ENCODE results near the gene PTGIS.

- TF ChIP-seq, protein P1, sequence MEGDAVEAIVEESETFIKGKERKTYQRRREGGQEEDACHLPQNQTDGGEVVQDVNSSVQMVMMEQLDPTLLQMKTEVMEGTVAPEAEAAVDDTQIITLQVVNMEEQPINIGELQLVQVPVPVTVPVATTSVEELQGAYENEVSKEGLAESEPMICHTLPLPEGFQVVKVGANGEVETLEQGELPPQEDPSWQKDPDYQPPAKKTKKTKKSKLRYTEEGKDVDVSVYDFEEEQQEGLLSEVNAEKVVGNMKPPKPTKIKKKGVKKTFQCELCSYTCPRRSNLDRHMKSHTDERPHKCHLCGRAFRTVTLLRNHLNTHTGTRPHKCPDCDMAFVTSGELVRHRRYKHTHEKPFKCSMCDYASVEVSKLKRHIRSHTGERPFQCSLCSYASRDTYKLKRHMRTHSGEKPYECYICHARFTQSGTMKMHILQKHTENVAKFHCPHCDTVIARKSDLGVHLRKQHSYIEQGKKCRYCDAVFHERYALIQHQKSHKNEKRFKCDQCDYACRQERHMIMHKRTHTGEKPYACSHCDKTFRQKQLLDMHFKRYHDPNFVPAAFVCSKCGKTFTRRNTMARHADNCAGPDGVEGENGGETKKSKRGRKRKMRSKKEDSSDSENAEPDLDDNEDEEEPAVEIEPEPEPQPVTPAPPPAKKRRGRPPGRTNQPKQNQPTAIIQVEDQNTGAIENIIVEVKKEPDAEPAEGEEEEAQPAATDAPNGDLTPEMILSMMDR (IDR thresholded peaks at IDR 0.05) = no peak
- TF ChIP-seq POLR2A (IDR thresholded peaks at IDR 0.05) = no peak
These were observed 62.4 kb downstream of the PTGIS start for GRCh38 chr20:49505518-49505917.

Measured in thyroid gland (tissue), 4 donors.